ENCODE data around the gene TOX2.

GRCh38 chr20:43955750-43956191, 41.1 kb downstream of the TOX2 start:
- TF ChIP-seq CTCF (conservative IDR thresholded peaks at IDR 0.05; ENCODE audit: low read depth, low read length) (no peak), EZH2phosphoT487 (IDR thresholded peaks at IDR 0.05; ENCODE audit: borderline replicate concordance, low read length) (no peak), EZH2 (IDR thresholded peaks at IDR 0.05; ENCODE audit: low read length, unreplicated experiment) (no peak)

All from PC-3 (cell line).